IPS-18a (cell line): ENCODE results near the gene MYO18A.
"Not testable (repeated sequence)": the region's sequence is repeated elsewhere in the genome, so short reads cannot be mapped to it uniquely, and the experiment has no call there.

Experiments
- H3K27ac ChIP-seq: one replicate; pipeline ENCODE4 v1.5.1; 2013; ENCODE audit warnings: low read length
- H3K27me3 ChIP-seq: one replicate; pipeline ENCODE4 v1.6.1; 2013; ENCODE audit warnings: mild to moderate bottlenecking, low read length; ENCODE audit not compliant: control insufficient read depth, insufficient read depth
- H3K36me3 ChIP-seq: one replicate; pipeline ENCODE4 v1.6.1; 2013; ENCODE audit warnings: low read depth, low read length; ENCODE audit not compliant: control insufficient read depth
- H3K4me1 ChIP-seq: one replicate; pipeline ENCODE4 v1.6.1; 2013; ENCODE audit warnings: low read depth, low read length; ENCODE audit not compliant: control insufficient read depth
- H3K4me3 ChIP-seq: one replicate; pipeline ENCODE4 v1.5.1; 2013; ENCODE audit warnings: low read length
- H3K9ac ChIP-seq: one replicate; pipeline ENCODE4 v1.6.1; 2013; ENCODE audit warnings: mild to moderate bottlenecking, low read length, moderate library complexity
- H3K9me3 ChIP-seq: one replicate; pipeline ENCODE4 v1.6.1; 2013; ENCODE audit warnings: low read depth, low read length; ENCODE audit not compliant: control insufficient read depth

MYO18A gene

DNA sequence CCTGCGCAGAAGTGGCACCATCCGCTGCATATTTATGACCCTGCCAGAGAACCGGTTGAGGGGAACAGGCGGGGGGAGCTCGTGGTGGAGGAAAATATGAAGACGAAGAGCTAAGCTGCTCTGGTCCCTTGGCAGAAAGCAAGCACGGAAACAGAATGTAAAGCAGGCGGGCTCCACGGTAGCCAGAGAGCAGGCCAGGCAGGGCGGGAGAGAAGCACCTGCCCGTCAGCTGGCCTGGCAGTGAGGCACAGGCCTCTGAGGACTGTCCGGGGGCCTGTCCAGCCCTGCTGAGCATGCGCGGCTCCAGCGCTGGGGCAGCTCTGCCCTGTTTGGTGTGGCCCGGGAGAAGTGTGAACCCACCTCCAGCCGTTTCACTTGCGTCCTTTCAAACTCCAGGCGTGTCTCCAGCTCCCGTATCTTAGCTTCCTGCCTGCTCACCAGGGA, 90.6 kb downstream of the MYO18A start:
- Histone ChIP-seq H3K27ac (no peak overlapping the region), H3K9ac (no peak overlapping the region), H3K36me3 (peaks cover 23% of the 10 kb centered on the region), H3K9me3 (no peaks in the 10 kb centered on the region), H3K4me3 (no peak overlapping the region), H3K4me1 (peaks cover 17% of the 10 kb centered on the region), H3K27me3 (no peaks in the 10 kb centered on the region)

DNA sequence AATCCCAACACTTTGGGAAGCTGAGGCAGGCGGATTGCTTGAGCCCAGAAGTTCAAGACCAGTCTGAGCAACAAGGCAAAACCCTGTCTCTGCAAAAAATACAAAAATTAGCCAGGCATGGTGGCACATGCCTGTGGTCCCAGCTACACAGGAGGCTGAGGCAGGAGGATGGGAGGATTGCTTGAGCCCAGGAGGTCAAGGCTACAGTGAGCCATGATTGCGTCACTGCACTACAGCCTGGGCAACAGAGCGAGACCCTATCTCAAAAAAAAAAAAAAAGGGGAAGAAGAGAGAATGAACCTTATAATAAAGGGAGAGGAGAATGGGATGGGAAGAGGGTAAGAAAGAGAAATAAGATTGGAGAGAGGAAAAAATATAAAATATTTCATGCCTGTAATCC, 91.4 kb downstream of the MYO18A start:
- H3K36me3 ChIP-seq, result peaks cover 15% of the 10 kb centered on the region
- H3K27me3 ChIP-seq, H3K9me3 ChIP-seq, H3K9ac ChIP-seq, H3K4me3 ChIP-seq, H3K27ac ChIP-seq: not testable (repeated sequence)
- H3K4me1 ChIP-seq, result peaks cover 17% of the 10 kb centered on the region

DNA sequence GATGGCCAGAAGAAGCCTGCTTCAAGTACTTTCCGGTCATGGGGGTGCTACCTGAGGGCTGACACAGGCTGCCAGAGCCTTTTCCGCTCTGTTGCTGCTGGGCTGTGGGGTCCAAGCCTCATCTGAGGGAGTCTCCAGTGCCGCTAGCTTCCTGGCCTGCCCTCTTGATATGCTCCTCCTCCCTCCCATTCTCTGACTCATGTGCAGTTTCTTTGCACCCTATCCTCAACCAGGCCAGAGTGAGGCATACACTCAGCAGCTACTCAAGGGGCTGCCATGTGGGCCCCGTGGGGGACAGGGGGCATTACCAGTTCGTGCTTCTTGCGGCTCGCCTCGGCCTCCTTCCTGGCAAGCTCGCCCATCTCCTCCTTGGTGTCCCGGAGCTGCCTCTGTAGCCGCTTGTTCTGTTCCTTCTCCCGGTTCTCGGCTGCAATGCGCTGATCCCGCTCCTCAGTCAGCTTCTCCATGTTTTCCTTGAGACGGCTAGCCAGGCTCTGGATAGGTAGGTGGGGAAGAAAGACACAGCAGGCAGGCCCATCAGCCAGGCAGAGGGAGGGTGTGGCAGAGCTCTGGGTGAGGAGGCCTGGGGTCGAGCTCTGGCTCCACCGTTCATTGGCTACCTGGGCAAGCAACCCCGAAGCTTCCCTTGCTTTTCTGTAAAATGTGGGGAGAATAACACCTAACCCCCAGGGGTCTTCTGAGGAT, 93.4 kb downstream of the MYO18A start:
- H3K36me3 ChIP-seq, result peaks cover 6% of the 10 kb centered on the region
- peaks cover 17% of the 10 kb centered on the region for H3K4me1 ChIP-seq
- no peaks in the 10 kb centered on the region for H3K9me3 ChIP-seq
- no peaks in the 10 kb centered on the region for H3K27me3 ChIP-seq
- no peak overlapping the region for H3K27ac ChIP-seq
- no peak overlapping the region for H3K4me3 ChIP-seq
- no peak overlapping the region for H3K9ac ChIP-seq

DNA sequence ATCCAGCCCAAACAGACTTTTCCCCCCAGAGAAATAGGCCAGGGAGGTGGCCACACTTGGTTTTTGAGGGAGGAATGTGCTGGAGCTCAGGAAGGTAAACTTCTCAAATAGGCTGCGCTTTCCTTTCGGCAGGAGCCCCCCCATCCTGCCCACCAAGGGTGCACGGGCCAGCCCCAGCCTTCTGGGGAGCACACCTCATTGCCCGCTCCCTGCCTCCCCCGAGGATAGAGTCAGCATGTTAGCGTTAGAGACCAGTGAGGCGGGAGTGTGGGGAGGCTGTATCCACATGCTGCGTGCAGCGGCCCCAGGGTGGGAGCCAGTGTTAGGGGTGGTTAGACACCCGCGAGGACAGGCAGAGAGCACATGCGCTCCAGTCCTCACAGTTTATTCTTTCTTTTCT, 95.0 kb downstream of the MYO18A start:
- Histone ChIP-seq H3K4me1 (peaks cover 17% of the 10 kb centered on the region), H3K36me3 (peaks cover 5% of the 10 kb centered on the region), H3K27ac (no peak overlapping the region), H3K9ac (no peak overlapping the region), H3K27me3 (no peaks in the 10 kb centered on the region), H3K9me3 (no peaks in the 10 kb centered on the region), H3K4me3 (no peak overlapping the region)

DNA sequence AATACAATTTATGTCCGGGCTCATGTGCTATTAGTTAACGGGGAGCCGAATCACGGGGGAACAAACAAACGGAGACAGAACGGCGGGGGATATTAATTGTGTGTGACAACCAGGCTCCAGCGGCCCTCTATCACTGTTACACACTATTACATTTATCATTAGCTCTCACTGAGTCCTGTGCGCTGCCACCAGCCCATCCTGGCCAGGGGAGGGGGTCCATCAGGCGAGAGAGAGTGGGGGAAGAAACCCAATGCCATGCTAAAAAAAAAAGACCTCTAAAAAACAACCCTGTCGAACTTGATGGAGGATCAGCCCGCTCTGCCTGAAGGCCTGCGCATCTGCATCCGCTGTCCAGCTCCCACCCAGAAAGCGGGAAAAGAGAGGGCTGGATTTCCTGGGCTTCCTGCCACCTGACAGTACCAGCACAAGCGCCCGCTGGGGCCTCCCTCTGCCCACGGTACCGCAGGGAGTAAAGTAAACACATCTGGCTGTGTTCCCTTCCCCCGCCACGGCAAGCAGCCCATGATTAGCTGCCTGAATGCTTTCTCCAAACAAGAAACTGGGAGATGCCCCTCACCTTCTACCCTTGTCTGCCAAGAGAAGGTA, 95.6 kb downstream of the MYO18A start:
- peaks cover 5% of the 10 kb centered on the region for H3K36me3 ChIP-seq
- H3K9me3 ChIP-seq, result no peaks in the 10 kb centered on the region
- H3K4me1 ChIP-seq, result peaks cover 17% of the 10 kb centered on the region
- no peak overlapping the region for H3K4me3 ChIP-seq
- H3K27ac ChIP-seq, result no peak overlapping the region
- H3K9ac ChIP-seq, result no peak overlapping the region
- no peaks in the 10 kb centered on the region for H3K27me3 ChIP-seq

DNA sequence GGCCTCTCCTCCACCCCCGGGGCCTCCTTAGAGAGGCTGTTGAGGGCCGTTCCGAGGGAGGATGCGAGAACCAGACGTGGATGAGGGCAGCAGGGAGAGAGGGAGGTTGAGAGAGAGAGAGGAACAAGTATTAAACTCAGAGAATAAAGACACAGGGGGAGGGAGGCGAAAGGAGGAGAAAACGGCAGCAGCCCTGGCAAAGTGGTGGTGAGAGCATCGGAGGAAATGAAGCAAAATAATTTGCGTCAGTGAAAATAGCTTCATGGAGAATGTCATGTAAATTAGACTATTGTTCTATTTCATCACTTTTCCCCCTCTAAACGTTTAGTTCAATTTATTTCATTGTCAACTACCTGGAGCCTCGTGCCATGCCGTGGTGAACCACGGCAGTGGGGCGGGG, 99.2 kb downstream of the MYO18A start:
- Histone ChIP-seq H3K36me3 (peaks cover 5% of the 10 kb centered on the region), H3K9me3 (no peaks in the 10 kb centered on the region), H3K27me3 (no peaks in the 10 kb centered on the region), H3K27ac (no peak overlapping the region), H3K4me1 (peaks cover 25% of the 10 kb centered on the region), H3K4me3 (no peak overlapping the region), H3K9ac (no peak overlapping the region)

DNA sequence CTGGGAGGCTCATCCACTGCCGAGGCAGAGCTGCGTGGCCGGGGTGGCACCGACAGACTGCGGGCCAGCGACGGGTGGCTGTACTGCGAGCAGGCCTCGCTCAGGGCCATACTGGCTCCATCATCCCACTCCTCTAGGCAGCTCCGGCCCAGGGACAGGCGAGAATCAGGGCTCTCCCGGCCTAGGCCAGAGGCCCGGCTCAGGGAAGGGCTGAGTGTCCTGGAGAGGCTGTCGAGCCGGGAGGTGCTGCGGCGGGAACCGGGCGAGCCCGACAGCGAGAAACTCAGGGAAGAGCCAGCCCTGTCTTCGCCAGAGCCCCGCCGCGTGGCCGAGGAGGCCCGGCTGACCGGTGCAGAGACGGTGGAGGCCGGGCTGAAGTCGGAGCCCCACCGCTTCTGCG, 99.9 kb downstream of the MYO18A start:
- Histone ChIP-seq H3K9me3 (no peaks in the 10 kb centered on the region), H3K27ac (no peak overlapping the region), H3K36me3 (peaks cover 5% of the 10 kb centered on the region), H3K4me3 (no peak overlapping the region), H3K9ac (no peak overlapping the region), H3K4me1 (peaks cover 20% of the 10 kb centered on the region), H3K27me3 (no peaks in the 10 kb centered on the region)

DNA sequence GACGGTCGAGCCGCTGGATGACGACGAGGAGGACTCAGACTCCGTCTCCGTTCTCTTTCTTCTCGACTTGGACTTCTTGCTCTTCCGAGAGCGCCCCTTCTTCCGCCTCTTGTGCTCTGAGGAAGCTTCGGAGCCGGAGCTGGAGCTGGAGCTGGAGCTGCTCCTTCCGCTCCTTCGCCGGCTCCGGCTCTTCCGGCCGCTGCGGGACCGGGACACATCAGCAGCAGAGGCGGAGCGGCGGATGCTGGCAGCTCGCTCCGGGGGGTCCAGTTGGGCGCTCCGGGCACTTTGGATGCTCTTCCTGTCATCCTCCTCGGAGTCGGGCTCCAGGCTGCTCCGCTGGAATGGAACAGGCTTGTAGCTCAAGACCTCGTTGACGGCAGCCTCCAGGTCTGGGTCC, 100.3 kb downstream of the MYO18A start:
- H3K36me3 ChIP-seq, result peaks cover 5% of the 10 kb centered on the region
- H3K4me1 ChIP-seq, result peaks cover 16% of the 10 kb centered on the region
- no peaks in the 10 kb centered on the region for H3K9me3 ChIP-seq

DNA sequence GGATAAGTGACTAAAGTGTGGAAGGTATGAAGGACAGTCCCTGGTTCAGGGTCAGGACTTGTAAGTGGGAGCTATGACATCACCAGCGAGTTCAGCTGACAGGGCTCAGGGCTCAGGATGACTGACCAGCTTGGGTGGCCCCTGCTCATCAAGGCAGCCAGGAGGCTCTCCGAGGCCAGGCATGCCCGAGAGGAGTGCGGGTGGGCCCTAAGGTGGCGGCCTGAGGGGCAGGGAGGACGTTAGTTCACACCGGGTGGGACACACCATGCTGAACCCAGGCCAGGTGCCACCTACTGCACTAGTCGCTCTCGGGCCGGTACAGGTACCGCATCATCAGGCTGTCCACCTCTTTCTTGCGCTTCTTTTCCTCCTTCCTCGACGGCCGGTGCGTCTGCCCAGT, 100.8 kb downstream of the MYO18A start:
- Histone ChIP-seq H3K4me1 (peaks cover 16% of the 10 kb centered on the region), H3K4me3 (no peak overlapping the region), H3K9ac (no peak overlapping the region), H3K27ac (no peak overlapping the region), H3K27me3 (no peaks in the 10 kb centered on the region), H3K9me3 (no peaks in the 10 kb centered on the region), H3K36me3 (peaks cover 5% of the 10 kb centered on the region)

More for the DNA sequence above, 100.3 kb downstream of the MYO18A start:
- Histone ChIP-seq H3K9ac (no peak overlapping the region), H3K27ac (no peak overlapping the region), H3K27me3 (no peaks in the 10 kb centered on the region), H3K4me3 (no peak overlapping the region)

DNA sequence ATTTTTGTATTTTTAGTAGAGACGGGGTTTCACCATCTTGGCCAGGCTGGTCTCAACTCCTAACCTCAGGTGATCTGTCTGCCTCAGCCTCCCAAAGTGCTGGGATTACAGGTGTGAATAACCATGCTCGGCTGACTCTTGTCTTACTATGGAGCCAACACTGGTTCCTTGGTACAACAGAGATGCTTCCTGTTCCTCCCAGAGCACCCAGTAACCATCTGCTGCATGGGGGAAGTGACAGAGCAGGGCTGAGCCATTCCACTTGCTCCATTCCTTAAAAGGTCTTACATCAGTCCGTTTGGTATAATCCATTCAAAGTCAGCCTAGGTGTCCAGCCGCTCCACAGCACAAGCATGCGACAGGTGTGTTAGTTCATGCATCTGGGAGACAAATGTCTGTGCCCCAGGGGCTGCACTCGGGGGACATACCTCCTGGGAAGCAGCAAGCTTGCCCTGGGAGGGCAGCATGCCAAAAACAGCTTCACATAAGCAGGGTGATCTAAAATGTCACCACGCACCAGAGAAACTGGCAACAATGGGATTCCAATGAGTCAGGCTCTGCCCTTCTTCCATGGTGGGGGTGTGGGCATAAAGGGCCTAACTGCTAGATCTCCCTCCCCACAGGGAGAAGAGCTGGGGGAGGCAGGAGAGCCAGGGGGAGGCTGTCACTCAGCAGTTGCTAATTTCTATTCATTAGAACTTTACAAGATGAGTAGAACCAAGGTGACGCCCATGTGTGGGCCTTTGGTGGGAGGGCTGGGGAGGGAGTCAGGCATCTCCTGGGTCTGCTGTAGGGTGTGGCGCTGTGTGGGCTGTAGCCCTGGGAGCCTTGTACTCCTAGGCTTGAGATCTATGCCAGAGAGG, 101.8 kb downstream of the MYO18A start:
- Histone ChIP-seq H3K27ac (no peak overlapping the region), H3K27me3 (no peaks in the 10 kb centered on the region), H3K4me1 (peaks cover 16% of the 10 kb centered on the region), H3K36me3 (peaks cover 5% of the 10 kb centered on the region), H3K9me3 (no peaks in the 10 kb centered on the region), H3K4me3 (no peak overlapping the region), H3K9ac (no peak overlapping the region)

DNA sequence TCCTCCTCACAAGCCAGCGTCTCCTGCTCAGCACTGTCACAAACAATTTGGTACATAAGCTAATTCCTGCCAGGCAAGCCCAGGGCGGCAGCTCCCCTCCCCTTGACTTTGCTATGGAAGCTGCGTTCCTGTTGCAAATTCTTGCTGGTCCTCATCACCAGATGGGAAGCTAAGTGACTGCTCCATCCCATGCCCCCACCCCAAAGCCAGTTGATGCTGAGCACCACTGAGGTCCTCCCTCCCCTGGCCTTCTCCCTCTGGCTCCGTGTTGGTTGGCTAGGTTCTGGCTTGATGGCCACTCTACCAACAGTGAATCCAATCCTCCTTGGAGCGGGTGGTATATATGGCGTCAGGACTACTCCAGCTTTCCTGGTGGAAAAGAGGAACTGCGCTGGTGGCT, 102.9 kb downstream of the MYO18A start:
- Histone ChIP-seq H3K36me3 (peaks cover 5% of the 10 kb centered on the region), H3K4me3 (no peak overlapping the region), H3K4me1 (peaks cover 16% of the 10 kb centered on the region), H3K27ac (no peak overlapping the region), H3K9ac (no peak overlapping the region), H3K27me3 (no peaks in the 10 kb centered on the region), H3K9me3 (no peaks in the 10 kb centered on the region)
